GM19455 (cell line): ENCODE results near the gene TTC1.

Experiments
- ATAC-seq: cut with Tn5 transposase; IDR thresholded peaks from one replicate; pipeline ENCODE4 v1.9.1; 2021; ENCODE audit not compliant: unreplicated experiment

TTC1 gene

DNA sequence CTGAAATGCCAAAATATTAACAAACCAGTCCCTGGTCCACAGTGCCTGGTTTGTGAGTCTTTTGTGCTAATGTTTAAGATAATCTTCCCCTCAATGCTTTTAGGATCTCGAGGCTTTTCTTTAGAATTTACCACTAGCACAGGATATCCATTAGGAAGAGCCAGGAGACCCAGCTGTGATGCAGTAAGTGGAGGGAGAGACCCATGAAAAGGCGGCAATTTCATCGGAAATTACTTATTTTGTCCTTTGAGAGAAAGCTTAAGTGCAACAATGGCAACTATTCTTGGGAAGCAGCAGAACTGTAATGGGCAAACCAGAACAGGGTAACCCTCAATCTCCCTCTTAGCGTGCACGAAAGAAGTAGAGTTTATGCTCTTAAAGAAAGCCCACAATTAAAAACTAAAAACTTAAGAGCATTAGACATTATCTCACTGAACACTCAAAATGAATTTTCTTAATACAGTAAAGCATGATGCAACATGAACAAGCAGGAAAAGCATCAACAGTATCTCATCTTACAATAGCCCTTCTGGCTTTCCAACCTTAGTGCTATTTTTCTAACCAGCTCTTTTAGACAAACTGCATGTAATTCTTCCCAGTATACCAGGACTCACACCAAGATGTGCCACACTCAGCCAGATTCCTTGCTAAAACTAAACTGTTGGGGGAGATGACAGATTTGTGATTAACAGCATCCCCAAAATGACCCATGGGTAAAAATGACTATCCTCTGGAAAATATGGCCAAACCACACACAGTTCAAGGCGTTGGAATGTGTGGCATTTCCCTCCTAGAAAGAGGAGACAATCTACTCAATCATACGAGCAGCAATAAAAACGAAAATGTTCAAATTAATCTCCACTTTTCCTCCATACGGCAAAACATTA, 73.9 kb downstream of the TTC1 start:
- ATAC-seq = no peak

DNA sequence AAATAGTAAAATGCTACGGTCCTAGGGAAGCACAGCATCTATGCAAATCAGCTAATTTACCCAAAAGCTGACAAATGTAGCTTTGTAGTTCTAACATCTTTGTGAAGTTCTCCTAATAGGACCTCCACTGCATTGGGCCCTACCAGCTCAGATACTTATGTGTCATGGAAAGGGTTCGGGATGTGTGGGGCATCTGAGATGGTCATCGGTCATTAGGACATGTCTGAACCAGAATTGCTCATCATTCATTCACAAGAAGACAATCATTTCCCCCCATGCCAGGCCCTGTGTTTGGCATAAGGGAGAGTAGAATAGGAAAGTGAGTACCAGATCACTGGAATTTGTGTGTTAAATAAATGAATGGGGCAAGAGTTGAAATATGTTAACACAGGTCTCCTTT, 74.6 kb downstream of the TTC1 start:
- no peak for ATAC-seq

DNA sequence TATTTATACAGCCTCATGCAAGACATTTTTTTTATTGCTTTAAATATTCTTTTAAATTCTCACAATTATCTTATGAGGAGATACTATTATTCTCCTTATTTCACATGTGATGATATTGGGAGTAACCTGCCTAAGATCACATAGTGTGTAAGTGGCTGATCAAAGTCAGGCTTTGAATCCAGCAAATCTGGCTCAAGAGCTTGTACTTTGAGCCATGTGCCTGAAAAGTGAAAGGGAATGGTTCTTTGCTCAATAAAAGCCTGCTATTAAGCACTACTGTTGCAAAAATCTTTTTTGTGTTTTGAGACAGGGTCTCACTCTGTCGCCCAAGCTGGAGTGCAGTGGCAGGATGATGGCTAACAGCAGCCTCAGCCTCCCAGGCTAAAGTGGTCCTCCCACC, 75.2 kb downstream of the TTC1 start:
- no peak for ATAC-seq

DNA sequence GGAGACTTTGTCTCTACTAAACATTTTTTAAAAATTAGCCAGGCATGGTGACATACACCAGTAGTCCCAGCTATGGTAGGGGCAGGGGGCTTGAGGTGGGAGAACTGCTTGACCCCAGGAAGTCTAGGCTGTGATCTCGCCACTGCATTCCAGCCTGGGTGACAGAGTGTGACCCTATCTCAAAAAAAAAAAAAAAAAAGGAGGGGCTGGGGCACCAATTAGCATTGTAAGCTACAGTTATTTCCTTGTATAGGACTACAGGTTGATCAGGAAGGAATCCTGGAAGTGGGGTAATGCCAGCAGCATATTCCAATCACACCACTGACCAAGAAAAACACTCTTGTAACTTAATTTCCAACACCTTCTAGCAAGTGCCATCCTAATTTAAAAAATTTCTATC, 78.3 kb downstream of the TTC1 start:
- no peak for ATAC-seq

DNA sequence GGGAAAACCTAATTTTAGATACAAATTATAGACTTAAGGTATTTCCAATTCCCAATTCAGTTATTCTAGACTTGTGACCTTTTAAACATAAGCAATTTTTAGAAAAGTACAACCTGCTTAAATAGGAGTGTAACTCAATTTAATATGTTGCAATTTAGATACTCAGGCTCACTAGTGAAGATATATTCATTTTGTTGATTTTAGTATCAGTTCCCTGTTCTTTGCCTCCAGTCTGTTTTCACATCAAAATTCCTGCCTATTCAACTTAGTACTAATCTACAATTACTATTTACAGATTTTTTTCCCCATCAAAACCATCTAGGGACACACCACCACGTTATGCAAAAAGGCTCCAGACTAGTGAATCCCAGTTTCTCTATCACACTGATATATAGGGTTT, 79.9 kb downstream of the TTC1 start:
- no peak for ATAC-seq

DNA sequence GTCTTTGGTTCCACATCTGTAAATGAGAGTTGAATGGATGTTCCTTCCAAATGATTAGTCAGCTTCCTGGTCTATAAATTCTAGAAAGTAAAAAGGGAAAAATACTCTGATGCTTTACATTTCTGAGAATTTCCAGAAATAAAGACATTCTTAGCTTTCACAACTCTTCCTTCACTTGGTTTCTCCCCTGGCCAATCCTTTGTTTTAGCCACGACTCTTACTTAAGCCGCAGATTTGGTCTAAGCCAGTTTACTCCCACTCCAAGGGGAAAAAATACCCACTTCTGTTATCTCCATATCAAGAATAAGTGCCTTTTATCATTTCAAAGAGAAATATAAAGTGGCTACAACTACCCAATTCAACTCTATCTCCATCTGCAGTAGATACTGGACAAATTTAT, 80.6 kb downstream of the TTC1 start:
- no peak for ATAC-seq

DNA sequence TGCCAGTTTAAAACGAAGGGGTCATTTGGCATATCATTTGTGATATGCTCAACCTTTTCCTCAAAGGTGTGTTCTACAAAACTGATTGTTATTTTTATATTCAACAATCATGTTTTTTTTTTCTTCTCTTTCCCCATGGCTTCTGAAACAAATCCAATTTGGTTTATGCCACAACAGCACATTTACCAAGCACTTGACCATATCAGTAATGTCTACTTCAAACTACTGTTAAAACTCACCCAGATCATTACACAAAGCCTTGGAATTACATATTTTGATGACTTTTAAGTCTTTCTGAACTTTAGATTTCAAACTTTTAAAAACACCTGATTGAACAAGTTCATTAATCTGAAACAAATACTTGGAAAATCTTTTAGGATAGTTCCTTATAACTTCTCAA, 81.1 kb downstream of the TTC1 start:
- no peak for ATAC-seq

DNA sequence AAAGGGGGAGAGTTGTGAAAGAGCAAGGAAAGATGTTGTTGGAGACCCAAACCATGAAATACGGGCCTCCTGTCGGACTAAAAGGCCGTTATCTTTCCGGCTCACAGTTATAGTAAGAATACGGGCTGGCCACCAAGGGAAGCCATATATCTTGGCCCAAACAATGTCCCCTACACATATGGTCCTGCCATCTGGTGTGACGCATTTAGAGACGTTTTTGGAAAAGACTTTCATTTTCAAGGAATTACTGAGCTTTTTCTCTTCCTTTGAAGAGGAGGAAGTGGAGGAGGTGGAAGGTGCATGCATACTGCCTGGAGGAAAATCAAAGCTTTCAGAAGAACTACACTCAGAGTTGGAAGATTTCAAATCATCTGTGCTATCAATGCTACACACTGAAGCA, 83.6 kb downstream of the TTC1 start:
- no peak for ATAC-seq

DNA sequence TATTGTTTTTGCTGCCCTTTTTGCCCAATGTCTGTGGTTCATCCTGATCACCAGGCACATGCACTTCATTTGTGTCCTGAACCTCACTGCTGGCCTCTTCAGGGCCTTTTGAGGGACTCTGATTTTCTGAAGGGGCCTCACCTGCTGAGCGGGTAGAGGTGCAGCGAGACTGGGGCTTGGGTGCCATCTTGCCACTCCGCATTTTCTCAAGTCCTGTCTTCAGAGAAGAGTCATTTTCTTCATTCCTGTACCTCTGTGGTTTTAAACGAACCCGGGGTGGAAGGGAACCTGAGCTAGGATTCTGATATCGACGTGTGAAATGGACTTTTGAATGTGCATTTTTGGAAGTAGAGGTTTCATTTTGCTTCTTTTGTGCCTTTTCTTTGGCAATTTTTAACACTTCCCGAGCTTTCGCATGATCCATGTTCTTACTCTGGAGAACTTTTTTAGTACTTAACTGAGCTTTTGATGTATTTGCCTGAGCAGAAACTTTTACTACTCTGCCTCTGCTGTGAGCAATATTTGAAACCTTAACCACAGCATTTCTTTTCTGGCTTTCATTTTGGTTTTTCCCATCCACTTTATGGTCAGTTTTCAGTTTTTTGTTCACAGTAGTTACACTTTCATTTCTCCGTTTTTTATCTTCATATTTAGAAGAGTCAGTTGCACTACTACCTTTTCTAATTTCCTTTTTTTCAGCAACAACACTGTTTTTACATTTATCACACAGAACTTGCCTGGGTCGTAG, 84.2 kb downstream of the TTC1 start:
- peak; percentile 77 for ATAC-seq

DNA sequence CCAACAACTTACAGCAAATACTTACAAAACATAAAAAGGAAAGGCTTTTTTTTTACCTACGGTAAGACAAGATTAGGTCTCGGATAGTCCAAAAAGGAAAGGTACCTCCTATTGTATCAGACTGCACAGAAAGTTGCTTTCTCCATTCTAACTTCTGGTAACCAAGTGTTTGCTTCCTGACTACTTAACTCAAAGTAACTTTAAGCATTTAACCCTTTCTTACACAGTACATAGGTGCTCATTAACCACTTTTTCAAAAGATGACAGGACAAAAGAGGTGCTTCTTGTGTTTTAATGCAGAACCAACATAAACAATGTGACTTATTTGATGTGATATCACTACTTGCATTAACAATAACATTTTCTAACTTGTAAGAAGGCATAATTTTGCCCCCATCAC, 87.2 kb downstream of the TTC1 start:
- ATAC-seq = no peak

DNA sequence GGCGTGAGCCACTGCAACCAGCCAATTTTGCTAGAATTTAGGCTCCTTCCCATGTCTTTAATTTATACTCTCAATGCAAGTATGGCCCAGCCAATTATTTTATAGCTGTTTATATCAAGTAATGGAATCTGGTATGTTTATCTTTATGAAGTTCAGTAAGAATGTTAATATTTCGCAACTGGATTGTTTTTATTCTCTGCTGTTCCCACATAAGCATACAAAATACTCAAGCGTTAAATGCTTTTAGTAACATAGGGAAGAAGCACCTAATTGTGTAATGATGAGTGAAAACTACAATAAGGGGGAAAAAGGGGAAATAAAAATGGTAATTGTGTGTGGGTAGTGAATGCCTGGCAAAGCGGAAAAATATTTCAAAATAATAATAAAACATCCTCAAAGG, 89.1 kb downstream of the TTC1 start:
- no peak for ATAC-seq

DNA sequence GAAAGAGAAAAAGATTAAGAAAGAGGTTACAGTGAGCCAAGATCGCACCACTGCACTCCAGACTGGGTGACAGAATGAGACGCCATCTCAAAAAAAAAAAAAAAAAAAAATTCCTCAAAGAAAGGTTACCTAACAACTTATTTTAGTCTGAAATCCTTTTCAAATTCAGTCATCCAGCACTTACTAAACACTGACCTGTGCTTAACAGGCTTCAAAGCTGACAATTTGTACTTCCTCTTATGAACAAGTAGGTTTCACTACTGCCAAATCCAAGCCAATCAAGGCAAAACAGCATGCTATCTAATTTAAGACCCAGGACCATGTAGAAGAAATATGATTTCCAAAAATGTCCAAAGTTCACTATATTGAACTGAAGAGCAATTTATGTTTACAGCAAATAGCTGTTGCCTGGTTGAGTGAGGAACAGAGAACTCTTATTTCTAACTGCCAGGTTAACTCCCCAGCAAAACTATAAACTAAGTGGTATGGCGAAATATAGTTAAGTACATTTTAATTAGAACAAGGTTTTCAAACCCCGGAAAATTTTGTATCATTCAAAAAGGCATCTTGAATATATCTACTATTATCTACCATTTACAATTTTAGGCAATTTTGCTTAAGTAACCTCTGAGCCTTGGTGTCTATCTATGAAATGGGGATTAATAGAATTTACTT, 96.9 kb downstream of the TTC1 start:
- ATAC-seq = peak; percentile 75

DNA sequence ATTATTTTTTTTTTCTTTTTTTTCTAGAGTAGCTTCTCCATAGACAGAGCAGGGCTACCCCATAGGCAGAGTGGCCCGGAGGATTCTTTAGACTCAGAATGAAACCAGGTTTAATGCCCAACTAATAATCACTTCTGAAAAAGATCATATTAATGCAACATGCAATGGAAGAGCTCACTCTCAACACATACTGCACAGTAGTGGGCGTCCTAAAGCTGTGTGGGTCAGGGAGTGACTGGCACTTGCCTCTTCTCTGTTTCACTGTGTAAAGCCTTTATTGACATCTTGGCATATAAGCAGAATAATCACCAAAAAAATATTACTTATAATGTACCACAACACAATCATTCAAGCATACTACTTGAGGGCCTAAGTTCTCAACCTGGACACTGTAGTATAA, 99.2 kb downstream of the TTC1 start:
- no peak for ATAC-seq
